ENCODE data around the gene GTF3C1. TPM values are rescaled to one million over a fixed set of nuclear protein-coding genes. Genes with fewer than 3 reads are reported as not detected.
A peak's percentile ranks its signal among the peaks of the same experiment; 100 is the strongest.

The GTF3C1 gene
- total RNA-seq, 1 donor: 71.8 TPM

- H3K4me3 ChIP-seq (ENCODE audit: low read depth, low read length): no peak overlapping the region
- DNase-seq (ENCODE audit: low read depth): no peak
- TF ChIP-seq, protein P1, sequence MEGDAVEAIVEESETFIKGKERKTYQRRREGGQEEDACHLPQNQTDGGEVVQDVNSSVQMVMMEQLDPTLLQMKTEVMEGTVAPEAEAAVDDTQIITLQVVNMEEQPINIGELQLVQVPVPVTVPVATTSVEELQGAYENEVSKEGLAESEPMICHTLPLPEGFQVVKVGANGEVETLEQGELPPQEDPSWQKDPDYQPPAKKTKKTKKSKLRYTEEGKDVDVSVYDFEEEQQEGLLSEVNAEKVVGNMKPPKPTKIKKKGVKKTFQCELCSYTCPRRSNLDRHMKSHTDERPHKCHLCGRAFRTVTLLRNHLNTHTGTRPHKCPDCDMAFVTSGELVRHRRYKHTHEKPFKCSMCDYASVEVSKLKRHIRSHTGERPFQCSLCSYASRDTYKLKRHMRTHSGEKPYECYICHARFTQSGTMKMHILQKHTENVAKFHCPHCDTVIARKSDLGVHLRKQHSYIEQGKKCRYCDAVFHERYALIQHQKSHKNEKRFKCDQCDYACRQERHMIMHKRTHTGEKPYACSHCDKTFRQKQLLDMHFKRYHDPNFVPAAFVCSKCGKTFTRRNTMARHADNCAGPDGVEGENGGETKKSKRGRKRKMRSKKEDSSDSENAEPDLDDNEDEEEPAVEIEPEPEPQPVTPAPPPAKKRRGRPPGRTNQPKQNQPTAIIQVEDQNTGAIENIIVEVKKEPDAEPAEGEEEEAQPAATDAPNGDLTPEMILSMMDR (IDR thresholded peaks at IDR 0.05; ENCODE audit: insufficient read depth, low read length): no peak
Measured at GRCh38 chr16:27480761-27481160, 69.0 kb downstream of the GTF3C1 start.

- DNase-seq (ENCODE audit: low read depth): no peak
- TF ChIP-seq, protein P1 (IDR thresholded peaks at IDR 0.05; ENCODE audit: insufficient read depth, low read length): no peak
- no peak overlapping the region for H3K4me3 ChIP-seq (ENCODE audit: low read depth, low read length)
Measured at GRCh38 chr16:27476240-27476639, 73.5 kb downstream of the GTF3C1 start.

GRCh38 chr16:27475561-27475960 is 74.2 kb downstream of the GTF3C1 start:
- peak; percentile 79 for DNase-seq (ENCODE audit: low read depth)
- H3K4me3 ChIP-seq (ENCODE audit: low read depth, low read length): no peak overlapping the region
- TF ChIP-seq, protein P1 (IDR thresholded peaks at IDR 0.05; ENCODE audit: insufficient read depth, low read length): no peak

GRCh38 chr16:27474921-27475320 is 74.8 kb downstream of the GTF3C1 start:
- TF ChIP-seq, protein P1 (IDR thresholded peaks at IDR 0.05; ENCODE audit: insufficient read depth, low read length): no peak

DNA sequence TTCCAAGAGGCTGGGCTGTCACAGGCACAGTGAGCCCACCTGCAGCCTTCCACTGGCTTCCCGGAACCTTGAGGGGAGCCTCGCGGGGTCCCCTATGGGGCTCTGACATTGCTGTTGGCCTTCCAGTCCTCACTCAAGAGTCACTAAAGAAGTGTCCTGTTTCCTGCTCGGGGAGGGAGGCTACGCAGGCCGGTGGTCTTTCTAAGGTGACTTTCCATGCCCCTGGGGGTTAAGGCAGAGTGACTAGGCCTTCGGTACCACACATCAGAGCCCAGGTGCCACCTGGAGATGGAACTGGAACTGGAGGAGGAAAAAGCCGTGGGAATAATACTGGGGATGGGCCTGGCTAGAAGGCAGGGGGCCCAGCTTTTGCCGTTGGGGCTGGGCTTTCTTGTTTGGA is 75.7 kb downstream of the GTF3C1 start:
- H3K4me3 ChIP-seq (ENCODE audit: low read depth, low read length): no peak overlapping the region
- DNase-seq (ENCODE audit: low read depth): no peak
- TF ChIP-seq, protein P1 (IDR thresholded peaks at IDR 0.05; ENCODE audit: insufficient read depth, low read length): no peak

More at GRCh38 chr16:27474921-27475320, 74.8 kb downstream of the GTF3C1 start:
- no peak for DNase-seq (ENCODE audit: low read depth)
- no peak overlapping the region for H3K4me3 ChIP-seq (ENCODE audit: low read depth, low read length)

- no peak overlapping the region for H3K4me3 ChIP-seq (ENCODE audit: low read depth, low read length)
- DNase-seq (ENCODE audit: low read depth): no peak
- TF ChIP-seq, protein P1 (IDR thresholded peaks at IDR 0.05; ENCODE audit: insufficient read depth, low read length): no peak
Measured at GRCh38 chr16:27473101-27473900, 76.4 kb downstream of the GTF3C1 start.

Measured in fibroblast of the aortic adventitia (primary cell).